HEK293 (cell line): ENCODE measurements around the gene GSPT1.

ENCODE experiments used
- CTCF ChIP-seq: fragments of 450-650 bp; formaldehyde crosslinking; IDR thresholded peaks from 2 replicates; pipeline ENCODE4 v1.5.1; 2016; ENCODE audit warnings: missing biosample characterization, missing genetic modification characterization
- KLF16 ChIP-seq: fragments of 450-650 bp; formaldehyde crosslinking; IDR thresholded peaks from 2 replicates; pipeline ENCODE4 v1.5.1; 2017; ENCODE audit warnings: missing biosample characterization, missing genetic modification characterization
- TRIM28 ChIP-seq: IDR thresholded peaks from 2 replicates; pipeline ENCODE4 v1.6.1; 2011; ENCODE audit warnings: low read length, control low read depth, borderline replicate concordance
- ZBTB7A ChIP-seq: fragments of 450-650 bp; formaldehyde crosslinking; IDR thresholded peaks from 2 replicates; pipeline ENCODE4 v1.5.1; 2016; ENCODE audit warnings: low read depth, missing biosample characterization, missing genetic modification characterization

- TF ChIP-seq CTCF (no peak), TRIM28 (no peak), ZBTB7A (tag by site-specific recombination) (no peak), KLF16 (tag by site-specific recombination) (no peak)
These were observed 25.4 kb downstream of the GSPT1 start for GRCh38 chr16:11890231-11890965.
